Esophagus muscularis mucosa (tissue), 4 donors: ENCODE data around the gene GNAI1. TPM values are rescaled to one million over a fixed set of nuclear protein-coding genes. Genes with fewer than 3 reads are reported as not detected.

Source experiments
- DNase-seq: peaks from one replicate; pipeline ENCODE4 v3.0.0-alpha.2; 2017; ENCODE audit errors: extremely low spot score
- H3K27ac ChIP-seq, 4 donors: fragments of 200-600 bp; sonication (generic); replicated peaks in 1 of 4; 1 replicate in 3 of 4; 2 replicates in 1 of 4; pipeline ENCODE4 v1.5.1; 2016 to 2019; ENCODE audit warnings: mild to moderate bottlenecking in 1 of 4
- H3K27me3 ChIP-seq, 4 donors: fragments of 200-600 bp; sonication (generic); one replicate each; pipeline versions ENCODE4 v1.5.1 to v1.6.0; 2016 to 2019
- H3K36me3 ChIP-seq, 4 donors: fragments of 200-600 bp; sonication (generic); one replicate each; pipeline ENCODE4 v1.5.1; 2016 to 2019
- H3K4me1 ChIP-seq, 4 donors: fragments of 200-600 bp; sonication (generic); one replicate each; pipeline ENCODE4 v1.5.1; 2016 to 2019
- H3K4me3 ChIP-seq, 4 donors: fragments of 200-600 bp; sonication (generic); 1 replicate in 2 of 4; 2 replicates in 2 of 4; pipeline ENCODE4 v1.5.1; 2016 to 2019; ENCODE audit warnings: mild to moderate bottlenecking in 4 of 4, moderate library complexity in 1 of 4
- H3K9me3 ChIP-seq, 4 donors: fragments of 200-600 bp; sonication (generic); 1 replicate in 3 of 4; 2 replicates in 1 of 4; pipeline ENCODE4 v1.5.1; 2016 to 2019
- EP300 ChIP-seq: sonication (generic); formaldehyde crosslinking; IDR thresholded peaks from one replicate; pipeline ENCODE4 v1.6.1; 2017; ENCODE audit warnings: antibody characterized with exemption
- POLR2A ChIP-seq: fragments of 450-650 bp; IDR thresholded peaks from one replicate; pipeline ENCODE4 v1.6.1; 2017; ENCODE audit warnings: antibody characterized with exemption, moderate library complexity, mild to moderate bottlenecking, low read depth
- POLR2AphosphoS5 ChIP-seq, 2 donors: sonication (generic); formaldehyde crosslinking; IDR thresholded peaks; one replicate each; pipeline ENCODE4 v1.6.1; 2017; ENCODE audit warnings: antibody characterized with exemption in 2 of 2
- WGBS: methylation state at CpG from one replicate; pipeline ENCODE4 v1.1.5; 2018; 5-methylcytosine and 5-hydroxymethylcytosine counted together
- intact Hi-C: fragments of 100-400 bp; cut with DNase I; formaldehyde crosslinking; loops from one replicate; pipeline ENCODE4 v1.15.1; 2023
- total RNA-seq, 4 donors: library from RNA; depleted of rRNA; stranded (reverse); fragments of >200 nt; gene quantifications; one replicate each; pipeline versions ENCODE4 v1.1.0 to v1.2.1, GENCODE V29; 2016
- TF ChIP-seq, protein P1 (sequence below), 3 experiments: fragments of 200-600 bp in 2 of 3; fragments of 450-650 bp in 1 of 3; sonication (generic) in 2 of 3; IDR thresholded peaks; one replicate each; pipeline ENCODE4 v1.5.1; 2017 to 2019; ENCODE audit warnings: antibody characterized with exemption in 3 of 3, mild to moderate bottlenecking in 2 of 3, moderate library complexity in 1 of 3

Gene GNAI1
- total RNA-seq, 4 donors from 2014 or later = 61.0 to 141 (median 75.5) TPM

- Histone ChIP-seq H3K27me3 (no peaks in the 10 kb centered on the region), H3K9me3 (peaks cover 0 to 6% (median 0%) of the 10 kb centered on the region in 4 donors), H3K27ac (no peak overlapping the region), H3K4me1 (peaks cover 0 to 11% (median 3%) of the 10 kb centered on the region in 4 donors), H3K4me3 (no peak overlapping the region), H3K36me3 (no peaks in the 10 kb centered on the region)
- intact Hi-C loops = no loop called here
- TF ChIP-seq, protein P1, sequence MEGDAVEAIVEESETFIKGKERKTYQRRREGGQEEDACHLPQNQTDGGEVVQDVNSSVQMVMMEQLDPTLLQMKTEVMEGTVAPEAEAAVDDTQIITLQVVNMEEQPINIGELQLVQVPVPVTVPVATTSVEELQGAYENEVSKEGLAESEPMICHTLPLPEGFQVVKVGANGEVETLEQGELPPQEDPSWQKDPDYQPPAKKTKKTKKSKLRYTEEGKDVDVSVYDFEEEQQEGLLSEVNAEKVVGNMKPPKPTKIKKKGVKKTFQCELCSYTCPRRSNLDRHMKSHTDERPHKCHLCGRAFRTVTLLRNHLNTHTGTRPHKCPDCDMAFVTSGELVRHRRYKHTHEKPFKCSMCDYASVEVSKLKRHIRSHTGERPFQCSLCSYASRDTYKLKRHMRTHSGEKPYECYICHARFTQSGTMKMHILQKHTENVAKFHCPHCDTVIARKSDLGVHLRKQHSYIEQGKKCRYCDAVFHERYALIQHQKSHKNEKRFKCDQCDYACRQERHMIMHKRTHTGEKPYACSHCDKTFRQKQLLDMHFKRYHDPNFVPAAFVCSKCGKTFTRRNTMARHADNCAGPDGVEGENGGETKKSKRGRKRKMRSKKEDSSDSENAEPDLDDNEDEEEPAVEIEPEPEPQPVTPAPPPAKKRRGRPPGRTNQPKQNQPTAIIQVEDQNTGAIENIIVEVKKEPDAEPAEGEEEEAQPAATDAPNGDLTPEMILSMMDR (IDR thresholded peaks at IDR 0.05) = no peak
- TF ChIP-seq POLR2AphosphoS5 (IDR thresholded peaks at IDR 0.05) (no peak), EP300 (no peak), POLR2A (no peak)
- DNase-seq = no peak
- WGBS = 78% methylated on average over 1 of the region's 1 CpG
Observed at GRCh38 chr7:80089366-80089765, 45.3 kb upstream of the GNAI1 start.

GRCh38 chr7:80093349-80093748 is 41.3 kb upstream of the GNAI1 start:
- Histone ChIP-seq H3K9me3 (no peaks in the 10 kb centered on the region), H3K27me3 (no peaks in the 10 kb centered on the region), H3K36me3 (no peaks in the 10 kb centered on the region), H3K4me1 (peaks cover 0 to 14% (median 0%) of the 10 kb centered on the region in 4 donors), H3K27ac (no peak overlapping the region), H3K4me3 (no peak overlapping the region)
- DNase-seq = no peak
- TF ChIP-seq POLR2AphosphoS5 (IDR thresholded peaks at IDR 0.05) = no peak
- no peak for TF ChIP-seq EP300
- TF ChIP-seq, protein P1 (IDR thresholded peaks at IDR 0.05) = no peak
- TF ChIP-seq POLR2A = no peak
- intact Hi-C loops = loop anchor here (10.0 kb wide), 1 partner anchor 301 kb away; no protein-coding TSS in a partner anchor
- 85% methylated on average over 2 of the region's 2 CpGs for WGBS

DNA sequence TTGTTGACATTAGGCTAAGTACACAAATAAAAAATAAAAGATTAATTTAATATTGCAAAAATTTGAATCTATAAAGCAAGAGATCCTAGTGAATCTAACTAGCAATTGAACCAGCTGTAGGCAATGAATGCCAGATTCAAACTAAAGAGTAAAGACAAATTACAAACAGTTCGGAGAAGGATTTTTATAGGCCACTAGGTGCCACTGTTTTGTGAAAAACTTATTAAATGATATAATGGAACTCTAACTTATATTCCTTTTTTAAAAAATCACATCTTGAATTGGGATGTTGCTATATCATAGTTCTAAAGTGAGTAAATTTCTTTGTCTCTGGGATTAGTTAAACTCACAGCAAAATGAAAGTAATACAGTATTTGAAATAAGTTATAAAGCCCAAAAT is 39.1 kb upstream of the GNAI1 start:
- no peak for DNase-seq
- Histone ChIP-seq H3K4me1 (peaks cover 0 to 10% (median 0%) of the 10 kb centered on the region in 4 donors), H3K27me3 (no peaks in the 10 kb centered on the region), H3K27ac (no peak overlapping the region), H3K36me3 (no peaks in the 10 kb centered on the region), H3K9me3 (no peaks in the 10 kb centered on the region), H3K4me3 (no peak overlapping the region)
- 2% methylated on average over 1 of the region's 1 CpG for WGBS
- intact Hi-C loops = loop anchor here (5.0 to 10.0 kb wide), 3 partner anchors 37 to 357 kb away; partner anchors contain the start of gene GNAI1
- TF ChIP-seq POLR2A (no peak), POLR2AphosphoS5 (IDR thresholded peaks at IDR 0.05) (no peak), EP300 (no peak)
- TF ChIP-seq, protein P1 (IDR thresholded peaks at IDR 0.05) = peak; percentile 60 to 64 (median 63)

GRCh38 chr7:80097756-80098155 is 36.9 kb upstream of the GNAI1 start:
- no peak for DNase-seq
- Histone ChIP-seq H3K4me3 (no peak overlapping the region), H3K27me3 (no peaks in the 10 kb centered on the region), H3K4me1 (peaks cover 0 to 10% (median 0%) of the 10 kb centered on the region in 4 donors), H3K36me3 (no peaks in the 10 kb centered on the region), H3K27ac (no peak overlapping the region), H3K9me3 (no peaks in the 10 kb centered on the region)
- 100% methylated on average over 2 of the region's 2 CpGs for WGBS
- intact Hi-C loops = loop anchor here (5.0 to 10.0 kb wide), 3 partner anchors 35 to 355 kb away; partner anchors contain the start of gene GNAI1
- TF ChIP-seq, protein P1 (IDR thresholded peaks at IDR 0.05) = no peak
- TF ChIP-seq POLR2A (no peak), POLR2AphosphoS5 (IDR thresholded peaks at IDR 0.05) (no peak), EP300 (no peak)

DNA sequence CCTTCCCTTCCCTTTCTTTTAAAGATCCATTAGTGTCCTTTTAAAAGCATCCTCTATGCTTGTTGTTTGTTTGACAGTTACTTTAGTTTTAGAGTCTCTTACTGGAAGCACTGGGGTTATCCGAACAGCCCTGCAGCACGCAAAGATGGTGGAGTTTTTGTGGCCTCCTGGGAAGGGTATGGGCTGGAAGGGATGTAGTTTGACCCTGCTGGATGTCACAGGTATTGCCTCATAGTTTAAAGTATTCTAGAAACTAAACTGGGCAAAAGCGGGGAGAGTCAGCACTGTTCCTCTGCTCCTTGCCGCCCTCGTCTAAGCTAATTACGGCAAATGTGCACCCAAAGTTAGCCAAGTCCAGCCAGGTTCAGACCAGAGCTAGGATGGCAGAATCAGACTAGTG is 35.8 kb upstream of the GNAI1 start:
- DNase-seq = no peak
- no peak overlapping the region for H3K27ac ChIP-seq
- H3K36me3 ChIP-seq = no peaks in the 10 kb centered on the region
- intact Hi-C loops = loop anchor here (5.0 to 10.0 kb wide), 3 partner anchors 34 to 354 kb away; partner anchors contain the start of gene GNAI1
- H3K4me3 ChIP-seq = no peak overlapping the region
- H3K9me3 ChIP-seq = no peaks in the 10 kb centered on the region
- H3K27me3 ChIP-seq = no peaks in the 10 kb centered on the region
- WGBS = 90% methylated on average over 6 of the region's 6 CpGs
- peaks cover 0 to 10% (median 0%) of the 10 kb centered on the region in 4 donors for H3K4me1 ChIP-seq
- TF ChIP-seq, protein P1 (IDR thresholded peaks at IDR 0.05) = no peak
- TF ChIP-seq POLR2AphosphoS5 (IDR thresholded peaks at IDR 0.05) (no peak), POLR2A (no peak), EP300 (no peak)
